Medulla oblongata (tissue), 1 donor: ENCODE results near the gene NUP188.
A peak's percentile ranks its signal among the peaks of the same experiment; 100 is the strongest.

Source experiments
- DNase-seq: peaks from one replicate; pipeline ENCODE4 v3.0.0-alpha.2; 2015; ENCODE audit errors: extremely low spot score

Gene NUP188

GRCh38 chr9:128913995-128914772, 33.3 kb upstream of the NUP188 start:
- DNase-seq: no peak

- no peak for DNase-seq
Measured at GRCh38 chr9:128916204-128916603, 31.3 kb upstream of the NUP188 start.

- DNase-seq: no peak
Measured at GRCh38 chr9:128916745-128917144, 30.8 kb upstream of the NUP188 start.

GRCh38 chr9:128917151-128917849, 30.2 kb upstream of the NUP188 start:
- DNase-seq: peak; percentile 84

- DNase-seq: no peak
Measured at GRCh38 chr9:128918921-128919320, 28.6 kb upstream of the NUP188 start.

- DNase-seq: no peak
Measured at GRCh38 chr9:128919402-128920089, 28.0 kb upstream of the NUP188 start.

- peak; percentile 90 for DNase-seq
Measured at GRCh38 chr9:128920381-128921058, 27.0 kb upstream of the NUP188 start, which contains the start of gene PHYHD1. TSS of gene PHYHD1 (plus strand) at chr9:128920982. CDS start at chr9:128922324, 1,342 bp downstream.

GRCh38 chr9:128921881-128922763, 25.4 kb upstream of the NUP188 start:
- DNase-seq: no peak

- no peak for DNase-seq
Measured at GRCh38 chr9:128923493-128923883, 24.0 kb upstream of the NUP188 start.

GRCh38 chr9:128927731-128928411, 19.6 kb upstream of the NUP188 start:
- DNase-seq: peak; percentile 45

- no peak for DNase-seq
Measured at GRCh38 chr9:128928624-128929023, 18.9 kb upstream of the NUP188 start.

GRCh38 chr9:128929560-128929959, 17.9 kb upstream of the NUP188 start:
- no peak for DNase-seq

GRCh38 chr9:128933731-128934130, 13.8 kb upstream of the NUP188 start:
- DNase-seq: no peak

GRCh38 chr9:128936171-128936865, 11.2 kb upstream of the NUP188 start:
- no peak for DNase-seq

- DNase-seq: no peak
Measured at GRCh38 chr9:128937310-128938165, 10.0 kb upstream of the NUP188 start.

GRCh38 chr9:128940271-128940921, 7.1 kb upstream of the NUP188 start:
- DNase-seq: no peak

- no peak for DNase-seq
Measured at GRCh38 chr9:128940946-128941755, 6.3 kb upstream of the NUP188 start.
